Measurements from ENCODE around the gene SRPK3.

SRPK3 gene

GRCh38 chrX:153800746-153801145 is 19.9 kb downstream of the SRPK3 start:
- H3K4me2 ChIP-seq = no peak overlapping the region
- H3K27ac ChIP-seq = no peak overlapping the region
- no peak overlapping the region for H3K4me3 ChIP-seq
- H3K4me1 ChIP-seq = peaks cover 11 to 18% (median 17%) of the 10 kb centered on the region in 10 experiments; a peak in 19 of 20 replicates
- peaks cover 8 to 94% (median 58%) of the 10 kb centered on the region in 11 experiments; a peak in 20 of 22 replicates for H3K9me3 ChIP-seq (replicated peaks in 1 of 11)
- H3K27me3 ChIP-seq = peaks cover 0 to 39% (median 12%) of the 10 kb centered on the region in 11 experiments; a peak in 10 of 22 replicates
- TF ChIP-seq Cebpa-rat (IDR thresholded peaks at IDR 0.05) = no peak
- peaks cover 0 to 54% (median 31%) of the 10 kb centered on the region in 11 experiments; a peak in 17 of 22 replicates for H4K20me1 ChIP-seq
- no peak overlapping the region for H3K9ac ChIP-seq
- H3K36me3 ChIP-seq = peaks cover 19 to 36% (median 32%) of the 10 kb centered on the region in 11 experiments; a peak in 21 of 22 replicates

GRCh38 chrX:153801669-153802068 is 20.8 kb downstream of the SRPK3 start:
- peaks cover 8 to 94% (median 56%) of the 10 kb centered on the region in 11 experiments; a peak in 20 of 22 replicates for H3K9me3 ChIP-seq (replicated peaks in 1 of 11)
- peaks cover 2 to 9% (median 8%) of the 10 kb centered on the region in 10 experiments; a peak in 17 of 20 replicates for H3K4me1 ChIP-seq
- TF ChIP-seq Cebpa-rat (IDR thresholded peaks at IDR 0.05) = no peak
- H3K4me2 ChIP-seq = no peak overlapping the region
- H3K36me3 ChIP-seq = peaks cover 19 to 27% (median 25%) of the 10 kb centered on the region in 11 experiments; a peak in 21 of 22 replicates
- H3K4me3 ChIP-seq = no peak overlapping the region
- H3K9ac ChIP-seq = no peak overlapping the region
- H3K27ac ChIP-seq = no peak overlapping the region
- H3K27me3 ChIP-seq = peaks cover 0 to 45% (median 12%) of the 10 kb centered on the region in 11 experiments; a peak in 12 of 22 replicates
- peaks cover 0 to 45% (median 23%) of the 10 kb centered on the region in 11 experiments; a peak in 17 of 22 replicates for H4K20me1 ChIP-seq

- peaks cover 10 to 18% (median 16%) of the 10 kb centered on the region in 11 experiments; a peak in 21 of 22 replicates for H3K36me3 ChIP-seq
- H3K9ac ChIP-seq = no peak overlapping the region
- H3K27me3 ChIP-seq = peaks cover 0 to 38% (median 14%) of the 10 kb centered on the region in 11 experiments; a peak in 12 of 22 replicates
- no peak overlapping the region for H3K4me3 ChIP-seq
- no peak overlapping the region for H3K4me2 ChIP-seq
- no peak for TF ChIP-seq Cebpa-rat (IDR thresholded peaks at IDR 0.05)
- no peak overlapping the region for H3K27ac ChIP-seq
- peaks cover 0 to 36% (median 14%) of the 10 kb centered on the region in 11 experiments; a peak in 14 of 22 replicates for H4K20me1 ChIP-seq
- peaks cover under 1 to 91% (median 53%) of the 10 kb centered on the region in 11 experiments; a peak in 19 of 22 replicates for H3K9me3 ChIP-seq (replicated peaks in 1 of 11)
- H3K4me1 ChIP-seq = peaks cover 0 to 4% (median 0%) of the 10 kb centered on the region in 10 experiments; a peak in 3 of 20 replicates
Observed at GRCh38 chrX:153802513-153803045, 21.7 kb downstream of the SRPK3 start.

GRCh38 chrX:153803211-153804099 is 22.6 kb downstream of the SRPK3 start:
- TF ChIP-seq Cebpa-rat (IDR thresholded peaks at IDR 0.05) = no peak
- H3K9me3 ChIP-seq (replicated peaks in 1 of 11) = peaks cover 0 to 89% (median 53%) of the 10 kb centered on the region in 11 experiments; a peak in 18 of 22 replicates
- no peak overlapping the region for H3K4me2 ChIP-seq

GRCh38 chrX:153804100-153804595 is 23.3 kb downstream of the SRPK3 start:
- Histone ChIP-seq H3K9ac (no peak overlapping the region), H4K20me1 (peaks cover 0 to 23% (median 2%) of the 10 kb centered on the region in 11 experiments; a peak in 10 of 22 replicates), H3K27me3 (peaks cover 0 to 44% (median 21%) of the 10 kb centered on the region in 11 experiments; a peak in 14 of 22 replicates), H3K4me1 (peaks cover 0 to 4% (median 0%) of the 10 kb centered on the region in 10 experiments; a peak in 2 of 20 replicates), H3K27ac (no peak overlapping the region), H3K9me3 (replicated peaks in 1 of 11) (peaks cover 0 to 87% (median 57%) of the 10 kb centered on the region in 11 experiments; a peak in 17 of 22 replicates), H3K4me3 (no peak overlapping the region), H3K4me2 (no peak overlapping the region), H3K36me3 (peaks cover 0 to 4% (median 2%) of the 10 kb centered on the region in 11 experiments; a peak in 12 of 22 replicates)
- TF ChIP-seq Cebpa-rat (IDR thresholded peaks at IDR 0.05) = no peak

More at GRCh38 chrX:153803211-153804099, 22.6 kb downstream of the SRPK3 start:
- H3K9ac ChIP-seq = no peak overlapping the region
- H4K20me1 ChIP-seq = peaks cover 0 to 30% (median 8%) of the 10 kb centered on the region in 11 experiments; a peak in 10 of 22 replicates
- no peak overlapping the region for H3K4me3 ChIP-seq
- peaks cover 0 to 4% (median 0%) of the 10 kb centered on the region in 10 experiments; a peak in 2 of 20 replicates for H3K4me1 ChIP-seq
- H3K27me3 ChIP-seq = peaks cover 0 to 42% (median 14%) of the 10 kb centered on the region in 11 experiments; a peak in 13 of 22 replicates
- peaks cover 4 to 10% (median 9%) of the 10 kb centered on the region in 11 experiments; a peak in 20 of 22 replicates for H3K36me3 ChIP-seq
- H3K27ac ChIP-seq = no peak overlapping the region

GRCh38 chrX:153804621-153805020 is 23.8 kb downstream of the SRPK3 start:
- H3K9ac ChIP-seq = no peak overlapping the region
- H3K27me3 ChIP-seq = peaks cover 1 to 45% (median 24%) of the 10 kb centered on the region in 11 experiments; a peak in 16 of 22 replicates
- H4K20me1 ChIP-seq = peaks cover 0 to 18% (median 0%) of the 10 kb centered on the region in 11 experiments; a peak in 7 of 22 replicates
- H3K4me3 ChIP-seq = no peak overlapping the region
- peaks cover 0 to 83% (median 57%) of the 10 kb centered on the region in 11 experiments; a peak in 17 of 22 replicates for H3K9me3 ChIP-seq (replicated peaks in 1 of 11)
- H3K4me2 ChIP-seq = no peak overlapping the region
- no peak overlapping the region for H3K27ac ChIP-seq
- H3K36me3 ChIP-seq = no peaks in the 10 kb centered on the region
- no peak for TF ChIP-seq Cebpa-rat (IDR thresholded peaks at IDR 0.05)
- peaks cover 0 to 4% (median 0%) of the 10 kb centered on the region in 10 experiments; a peak in 2 of 20 replicates for H3K4me1 ChIP-seq

GRCh38 chrX:153805436-153805835 is 24.6 kb downstream of the SRPK3 start:
- Histone ChIP-seq H3K9ac (no peak overlapping the region), H3K4me2 (no peak overlapping the region), H3K4me1 (peaks cover 0 to 4% (median 0%) of the 10 kb centered on the region in 10 experiments; a peak in 2 of 20 replicates), H3K27me3 (peaks cover 9 to 48% (median 32%) of the 10 kb centered on the region in 11 experiments; a peak in 19 of 22 replicates), H3K27ac (no peak overlapping the region), H3K9me3 (replicated peaks in 1 of 11) (peaks cover 0 to 83% (median 62%) of the 10 kb centered on the region in 11 experiments; a peak in 17 of 22 replicates), H3K36me3 (no peaks in the 10 kb centered on the region), H3K4me3 (no peak overlapping the region), H4K20me1 (peaks cover 0 to 16% (median 0%) of the 10 kb centered on the region in 11 experiments; a peak in 6 of 22 replicates)
- no peak for TF ChIP-seq Cebpa-rat (IDR thresholded peaks at IDR 0.05)

GRCh38 chrX:153806999-153807575 is 26.2 kb downstream of the SRPK3 start:
- H3K4me1 ChIP-seq = peaks cover 0 to 3% (median 0%) of the 10 kb centered on the region in 10 experiments; a peak in 2 of 20 replicates
- no peak overlapping the region for H3K4me3 ChIP-seq
- peaks cover 0 to 69% (median 54%) of the 10 kb centered on the region in 11 experiments; a peak in 17 of 22 replicates for H3K9me3 ChIP-seq (replicated peaks in 1 of 11)
- H4K20me1 ChIP-seq = peaks cover 0 to 7% (median 0%) of the 10 kb centered on the region in 11 experiments; a peak in 3 of 22 replicates
- no peak overlapping the region for H3K27ac ChIP-seq
- no peaks in the 10 kb centered on the region for H3K36me3 ChIP-seq
- H3K4me2 ChIP-seq = no peak overlapping the region
- H3K27me3 ChIP-seq = peaks cover 23 to 60% (median 47%) of the 10 kb centered on the region in 11 experiments
- no peak overlapping the region for H3K9ac ChIP-seq
- TF ChIP-seq Cebpa-rat (IDR thresholded peaks at IDR 0.05) = no peak
